Neural progenitor cell (in vitro differentiated cells): ENCODE data around the gene SLC38A10.

Source experiments
- CTCF ChIP-seq: fragments of 200-600 bp; sonication (generic); IDR thresholded peaks from 2 replicates; pipeline ENCODE4 v1.5.1; 2017; ENCODE audit warnings: antibody characterized with exemption, mild to moderate bottlenecking
- EZH2 ChIP-seq: fragments of 200-600 bp; sonication (generic); IDR thresholded peaks from 2 replicates; pipeline ENCODE4 v1.6.1; 2017; ENCODE audit warnings: antibody characterized with exemption, mild to moderate bottlenecking, moderate library complexity
- EZH2phosphoT487 ChIP-seq: fragments of 200-600 bp; sonication (generic); IDR thresholded peaks from 2 replicates; pipeline ENCODE4 v1.6.1; 2017; ENCODE audit warnings: antibody characterized with exemption

- no peak for TF ChIP-seq CTCF
- no peak for TF ChIP-seq EZH2
- no peak for TF ChIP-seq EZH2phosphoT487
Measured at GRCh38 chr17:81217491-81217890, 77.6 kb downstream of the SLC38A10 start.
